ENCODE measurements around the gene ZIC1.

DNA sequence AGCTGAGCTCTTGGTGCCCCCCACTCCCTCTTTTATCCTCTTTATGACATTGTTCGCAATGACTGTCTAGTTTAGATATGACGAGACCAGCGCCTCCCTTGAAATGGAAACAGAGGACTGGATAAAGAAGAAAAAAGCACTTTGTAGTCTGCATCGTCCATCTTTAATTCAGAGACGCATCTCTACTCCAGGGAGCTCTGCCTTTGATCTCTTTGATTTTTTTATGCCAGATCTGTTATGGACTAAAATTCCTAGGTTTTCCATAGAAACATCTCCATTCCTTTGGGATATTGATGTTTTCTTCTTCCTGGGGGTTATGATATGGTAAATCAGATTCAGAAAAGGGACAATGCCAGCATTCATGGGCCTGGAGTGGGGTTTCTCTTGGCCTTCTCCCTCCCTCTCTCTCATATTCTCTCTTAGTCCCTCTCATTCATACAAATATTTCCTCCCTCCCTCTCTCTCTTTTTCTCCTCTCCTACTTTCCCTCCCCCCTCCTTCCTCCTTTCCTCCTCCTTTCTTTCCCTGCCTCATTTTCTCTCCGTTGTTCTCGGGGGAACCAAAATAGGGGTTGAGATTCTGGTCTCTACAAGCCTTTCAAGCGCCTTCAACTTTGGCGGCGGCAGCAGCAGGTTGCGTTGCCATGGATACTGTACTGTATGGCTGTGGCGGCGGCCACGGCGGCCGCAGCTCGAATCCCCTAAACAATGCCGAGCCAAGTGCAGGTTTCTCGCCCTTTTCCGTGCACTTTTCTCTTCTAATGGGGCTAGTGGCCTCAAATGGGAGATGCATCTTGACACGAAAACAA, 48.3 kb upstream of the ZIC1 start:
- TF ChIP-seq, protein P1, sequence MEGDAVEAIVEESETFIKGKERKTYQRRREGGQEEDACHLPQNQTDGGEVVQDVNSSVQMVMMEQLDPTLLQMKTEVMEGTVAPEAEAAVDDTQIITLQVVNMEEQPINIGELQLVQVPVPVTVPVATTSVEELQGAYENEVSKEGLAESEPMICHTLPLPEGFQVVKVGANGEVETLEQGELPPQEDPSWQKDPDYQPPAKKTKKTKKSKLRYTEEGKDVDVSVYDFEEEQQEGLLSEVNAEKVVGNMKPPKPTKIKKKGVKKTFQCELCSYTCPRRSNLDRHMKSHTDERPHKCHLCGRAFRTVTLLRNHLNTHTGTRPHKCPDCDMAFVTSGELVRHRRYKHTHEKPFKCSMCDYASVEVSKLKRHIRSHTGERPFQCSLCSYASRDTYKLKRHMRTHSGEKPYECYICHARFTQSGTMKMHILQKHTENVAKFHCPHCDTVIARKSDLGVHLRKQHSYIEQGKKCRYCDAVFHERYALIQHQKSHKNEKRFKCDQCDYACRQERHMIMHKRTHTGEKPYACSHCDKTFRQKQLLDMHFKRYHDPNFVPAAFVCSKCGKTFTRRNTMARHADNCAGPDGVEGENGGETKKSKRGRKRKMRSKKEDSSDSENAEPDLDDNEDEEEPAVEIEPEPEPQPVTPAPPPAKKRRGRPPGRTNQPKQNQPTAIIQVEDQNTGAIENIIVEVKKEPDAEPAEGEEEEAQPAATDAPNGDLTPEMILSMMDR (conservative IDR thresholded peaks at IDR 0.05; ENCODE audit: low read length) = no peak
- no peak for TF ChIP-seq EZH2phosphoT487 (IDR thresholded peaks at IDR 0.05; ENCODE audit: borderline replicate concordance, low read depth, low read length)
